HL-60 (cell line): ENCODE measurements around the gene CAPZA1.

Experiments used
- DNase-seq, 2 experiments: peaks; one replicate each; pipeline ENCODE4 v3.0.0-alpha.2; 2010 to 2020; ENCODE audit warnings: low read depth in 1 of 2, low spot score in 1 of 2
- H3K27ac ChIP-seq: fragments of 250-450 bp; sonication (Bioruptor Pico); replicated peaks from 2 replicates; pipeline ENCODE4 v1.5.1; 2020; ENCODE audit warnings: mild to moderate bottlenecking, moderate library complexity
- H3K27me3 ChIP-seq: fragments of 250-450 bp; sonication (Bioruptor Pico); 2 replicates; pipeline ENCODE4 v1.5.1; 2021; ENCODE audit warnings: mild to moderate bottlenecking, moderate library complexity; ENCODE audit not compliant: insufficient read depth, poor library complexity, severe bottlenecking
- H3K4me3 ChIP-seq: replicated peaks from 2 replicates; pipeline ENCODE4 v1.5.1; 2011; ENCODE audit warnings: mild to moderate bottlenecking, control low read depth, low read length; ENCODE audit not compliant: insufficient read depth
- CTCF ChIP-seq: IDR thresholded peaks from one replicate; pipeline ENCODE4 v1.5.1; 2011; ENCODE audit warnings: low read length, control low read depth, inconsistent platforms; ENCODE audit not compliant: insufficient read depth
- GABPA ChIP-seq: IDR thresholded peaks from 2 replicates; pipeline ENCODE4 v1.6.1; 2012; ENCODE audit warnings: low read depth
- POLR2AphosphoS5 ChIP-seq: IDR thresholded peaks from 2 replicates; pipeline ENCODE4 v1.6.1; 2012; ENCODE audit warnings: low read depth
- REST ChIP-seq: IDR thresholded peaks from 2 replicates; pipeline ENCODE4 v1.6.1; 2012; ENCODE audit warnings: low read depth; ENCODE audit not compliant: insufficient replicate concordance
- SPI1 ChIP-seq: IDR thresholded peaks from 2 replicates; pipeline ENCODE4 v1.6.1; 2012; ENCODE audit warnings: low read depth, mild to moderate bottlenecking, borderline replicate concordance

The CAPZA1 gene

GRCh38 chr1:112686835-112687234 is 67.2 kb downstream of the CAPZA1 start:
- DNase-seq, result no peak
- no peaks in the 10 kb centered on the region for H3K27me3 ChIP-seq
- H3K4me3 ChIP-seq, result no peak overlapping the region
- no peak overlapping the region for H3K27ac ChIP-seq
- TF ChIP-seq POLR2AphosphoS5, result no peak
- TF ChIP-seq REST, result no peak
- TF ChIP-seq CTCF, result no peak
- TF ChIP-seq SPI1, result no peak
- TF ChIP-seq GABPA, result no peak

DNA sequence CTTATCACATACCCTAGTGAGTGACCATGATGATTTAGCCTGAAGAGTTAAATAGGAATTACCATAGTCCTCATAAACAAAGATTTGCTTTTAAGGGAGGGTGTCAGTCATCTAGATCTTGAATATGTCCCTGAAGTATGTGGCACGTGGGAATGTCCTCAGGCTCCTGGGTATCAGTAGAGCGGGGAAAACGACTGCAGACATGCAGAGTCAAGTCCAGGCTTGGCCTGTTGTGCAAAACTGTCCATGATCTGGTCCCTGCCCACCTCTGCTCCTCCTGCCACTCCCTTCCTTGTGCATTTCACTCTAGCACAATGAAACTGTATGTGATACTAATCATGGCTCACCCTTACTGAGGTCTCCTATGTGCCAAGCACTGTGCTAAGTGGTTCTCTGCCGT is 67.7 kb downstream of the CAPZA1 start:
- no peak for TF ChIP-seq POLR2AphosphoS5
- TF ChIP-seq GABPA, result no peak
- no peak for TF ChIP-seq CTCF
- TF ChIP-seq REST, result no peak
- TF ChIP-seq SPI1, result no peak
- Histone ChIP-seq H3K4me3 (no peak overlapping the region), H3K27ac (no peak overlapping the region), H3K27me3 (no peaks in the 10 kb centered on the region)
- no peak for DNase-seq

GRCh38 chr1:112687785-112688496 is 68.3 kb downstream of the CAPZA1 start:
- no peak overlapping the region for H3K4me3 ChIP-seq
- TF ChIP-seq SPI1, result no peak
- H3K27me3 ChIP-seq, result no peaks in the 10 kb centered on the region
- no peak for DNase-seq
- no peak overlapping the region for H3K27ac ChIP-seq

- Histone ChIP-seq H3K27ac (no peak overlapping the region), H3K27me3 (no peaks in the 10 kb centered on the region), H3K4me3 (no peak overlapping the region)
- TF ChIP-seq SPI1 (no peak), CTCF (no peak), REST (no peak), POLR2AphosphoS5 (no peak), GABPA (no peak)
- DNase-seq, result no peak
These were observed 69.2 kb downstream of the CAPZA1 start for GRCh38 chr1:112688781-112689193.
